Panc1 (cell line): ENCODE results near the gene DYRK3. TPM values are rescaled to one million over a fixed set of nuclear protein-coding genes. Genes with fewer than 3 reads are reported as not detected.

Experiments
- ATAC-seq: fragments of 200-7000 bp; cut with Tn5 transposase; 2 replicates; pipeline ENCODE4 v1.9.1; 2020; ENCODE audit warnings: mild to moderate bottlenecking, moderate library complexity
- BruUV-seq: library from RNA; stranded (reverse); fragments of 400-500 nt; replicated peaks from 2 replicates; lab custom pipeline; 2021; lab: Mats Ljungman, UMichigan
- CTCF ChIA-PET: fragments of 300-600 bp; sonication (Branson Sonifier 250); formaldehyde crosslinking; loops from one replicate; lab custom pipeline; 2022; ENCODE audit warnings: antibody characterized with exemption; lab: Charles Lee
- POLR2A ChIA-PET: fragments of 300-600 bp; sonication (Branson Sonifier 250); formaldehyde crosslinking; loops from one replicate; lab custom pipeline; 2022; ENCODE audit warnings: antibody characterized with exemption; lab: Charles Lee
- DNase-seq: peaks from one replicate; pipeline ENCODE4 v3.0.0-alpha.2; 2010; ENCODE audit warnings: low read depth, low spot score
- H3K27ac ChIP-seq: 2 replicates; pipeline ENCODE4 v1.5.1; 2011; ENCODE audit warnings: mild to moderate bottlenecking, low read length, inconsistent platforms
- H3K27me3 ChIP-seq: fragments of 200-500 bp; sonication (Bioruptor generic); 2 replicates; pipeline ENCODE4 v1.6.0; 2014; ENCODE audit warnings: low read length, inconsistent platforms; ENCODE audit not compliant: control insufficient read depth, insufficient read depth
- H3K36me3 ChIP-seq: fragments of 200-500 bp; sonication (Bioruptor generic); 2 replicates; pipeline ENCODE4 v1.5.1; 2014; ENCODE audit warnings: inconsistent platforms, mild to moderate bottlenecking, low read length, moderate library complexity; ENCODE audit not compliant: control insufficient read depth, insufficient read depth
- H3K4me1 ChIP-seq: 2 replicates; pipeline ENCODE4 v1.5.1; 2011; ENCODE audit warnings: inconsistent platforms, mild to moderate bottlenecking, low read length, moderate library complexity; ENCODE audit not compliant: control insufficient read depth, insufficient read depth
- H3K4me3 ChIP-seq, 2 experiments: 2 replicates each; pipeline ENCODE4 v1.5.1; 2011 to 2012; ENCODE audit warnings: low read depth in 2 of 2, low read length in 2 of 2, mild to moderate bottlenecking in 2 of 2, inconsistent platforms in 1 of 2, moderate library complexity in 1 of 2
- H3K9me3 ChIP-seq: fragments of 200-500 bp; sonication (Bioruptor generic); 2 replicates; pipeline ENCODE4 v1.5.1; 2014; ENCODE audit warnings: low read depth, mild to moderate bottlenecking, inconsistent platforms, low read length, moderate library complexity; ENCODE audit not compliant: control insufficient read depth, insufficient read depth
- POLR2AphosphoS5 ChIP-seq: IDR thresholded peaks from 2 replicates; pipeline ENCODE4 v1.6.1; 2012; ENCODE audit warnings: mild to moderate bottlenecking, low read depth, low read length, moderate library complexity
- SIN3A ChIP-seq: IDR thresholded peaks from 2 replicates; pipeline ENCODE4 v1.6.1; 2012; ENCODE audit warnings: low read depth, mild to moderate bottlenecking, low read length, moderate library complexity, borderline replicate concordance; ENCODE audit not compliant: insufficient read depth
- TCF7L2 ChIP-seq: IDR thresholded peaks from 2 replicates; pipeline ENCODE4 v1.6.1; 2011; ENCODE audit warnings: mild to moderate bottlenecking, low read depth, low read length, inconsistent platforms
- in situ Hi-C: cut with HindIII; loops from 2 replicates; pipeline ENCODE4 v1.10.0; 2016; ENCODE audit warnings: low sequenced_read_pairs, low pct_unique_long_range_greater_than_20kb
- intact Hi-C: fragments of 100-400 bp; cut with micrococcal nuclease; formaldehyde crosslinking; loops from one replicate; pipeline ENCODE4 v1.10.0; 2022; ENCODE audit not compliant: unreplicated experiment
- total RNA-seq: library from RNA; stranded (reverse); gene quantifications from one replicate; pipeline ENCODE4 v1.2.1, GENCODE V29; 2021; ENCODE audit not compliant: unreplicated experiment
- TF ChIP-seq, protein P1 (sequence below), 2 experiments: IDR thresholded peaks; 2 replicates each; pipeline ENCODE4 v1.6.1; 2011 to 2012; ENCODE audit warnings: low read depth in 2 of 2, control low read depth in 1 of 2, low read length in 1 of 2, mild to moderate bottlenecking in 1 of 2, moderate library complexity in 1 of 2; ENCODE audit not compliant: insufficient read depth in 1 of 2
- TF ChIP-seq, protein P2 (sequence below): fragments of 450-650 bp; IDR thresholded peaks from 2 replicates; pipeline ENCODE4 v1.5.1; 2017; ENCODE audit warnings: mild to moderate bottlenecking

Gene DYRK3
- total RNA-seq, 1 experiment from 2014 or later = 12.0 TPM

DNA sequence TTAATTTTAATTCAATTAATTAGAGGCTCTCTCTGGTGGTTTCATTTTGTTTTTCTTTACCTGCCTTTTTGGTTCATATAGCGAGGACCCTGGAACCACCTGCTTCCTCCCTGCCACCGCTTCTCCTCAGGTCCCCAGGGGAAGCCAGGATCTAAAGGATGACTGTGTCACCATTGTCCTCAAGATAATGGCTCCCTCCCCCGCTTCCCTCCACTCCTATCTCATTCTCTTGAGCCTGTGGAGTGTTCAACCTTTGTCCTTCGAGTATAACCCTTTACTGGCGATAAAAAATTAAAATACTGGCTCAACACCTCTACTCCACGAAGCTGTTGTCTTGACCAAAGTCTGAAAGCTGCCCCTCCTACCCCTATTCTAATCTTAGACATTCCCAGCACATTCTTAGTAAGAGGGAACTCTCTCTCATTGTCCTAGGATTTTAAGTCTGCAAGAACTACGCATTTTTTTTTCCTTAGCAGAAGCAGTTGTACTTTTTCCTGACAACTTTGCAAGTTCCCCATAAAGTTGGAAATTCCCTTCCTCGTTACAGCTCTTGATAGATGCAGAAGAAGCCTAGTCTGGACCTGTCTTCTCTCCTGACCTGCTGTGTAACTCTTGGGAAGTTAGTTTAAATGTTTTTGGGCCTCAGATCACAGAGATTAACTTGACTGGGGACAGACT lies 36.8 kb downstream of the DYRK3 start:
- H3K9me3 ChIP-seq = no peaks in the 10 kb centered on the region
- no peaks in the 10 kb centered on the region for H3K27me3 ChIP-seq
- DNase-seq = no peak
- intact Hi-C loops = no loop called here
- no TSS peak for BruUV-seq
- no peak overlapping the region for H3K27ac ChIP-seq
- no peaks in the 10 kb centered on the region for H3K36me3 ChIP-seq
- in situ Hi-C loops = no loop called here
- peaks cover 6% of the 10 kb centered on the region for H3K4me1 ChIP-seq
- ChIA-PET POLR2A (no interaction called here), CTCF (interaction anchor here (3.3 kb wide), 1 partner anchor 8 kb away, joined by 12 read pairs; no protein-coding TSS in a partner anchor)
- no peak overlapping the region for H3K4me3 ChIP-seq
- no peak for ATAC-seq
- TF ChIP-seq POLR2AphosphoS5 (no peak), SIN3A (no peak), TCF7L2 (no peak)
- TF ChIP-seq, protein P1, sequence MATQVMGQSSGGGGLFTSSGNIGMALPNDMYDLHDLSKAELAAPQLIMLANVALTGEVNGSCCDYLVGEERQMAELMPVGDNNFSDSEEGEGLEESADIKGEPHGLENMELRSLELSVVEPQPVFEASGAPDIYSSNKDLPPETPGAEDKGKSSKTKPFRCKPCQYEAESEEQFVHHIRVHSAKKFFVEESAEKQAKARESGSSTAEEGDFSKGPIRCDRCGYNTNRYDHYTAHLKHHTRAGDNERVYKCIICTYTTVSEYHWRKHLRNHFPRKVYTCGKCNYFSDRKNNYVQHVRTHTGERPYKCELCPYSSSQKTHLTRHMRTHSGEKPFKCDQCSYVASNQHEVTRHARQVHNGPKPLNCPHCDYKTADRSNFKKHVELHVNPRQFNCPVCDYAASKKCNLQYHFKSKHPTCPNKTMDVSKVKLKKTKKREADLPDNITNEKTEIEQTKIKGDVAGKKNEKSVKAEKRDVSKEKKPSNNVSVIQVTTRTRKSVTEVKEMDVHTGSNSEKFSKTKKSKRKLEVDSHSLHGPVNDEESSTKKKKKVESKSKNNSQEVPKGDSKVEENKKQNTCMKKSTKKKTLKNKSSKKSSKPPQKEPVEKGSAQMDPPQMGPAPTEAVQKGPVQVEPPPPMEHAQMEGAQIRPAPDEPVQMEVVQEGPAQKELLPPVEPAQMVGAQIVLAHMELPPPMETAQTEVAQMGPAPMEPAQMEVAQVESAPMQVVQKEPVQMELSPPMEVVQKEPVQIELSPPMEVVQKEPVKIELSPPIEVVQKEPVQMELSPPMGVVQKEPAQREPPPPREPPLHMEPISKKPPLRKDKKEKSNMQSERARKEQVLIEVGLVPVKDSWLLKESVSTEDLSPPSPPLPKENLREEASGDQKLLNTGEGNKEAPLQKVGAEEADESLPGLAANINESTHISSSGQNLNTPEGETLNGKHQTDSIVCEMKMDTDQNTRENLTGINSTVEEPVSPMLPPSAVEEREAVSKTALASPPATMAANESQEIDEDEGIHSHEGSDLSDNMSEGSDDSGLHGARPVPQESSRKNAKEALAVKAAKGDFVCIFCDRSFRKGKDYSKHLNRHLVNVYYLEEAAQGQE (IDR thresholded peaks at IDR 0.05; ENCODE audit: insufficient read depth in 1 of 2, low read depth in 2 of 2, low read length in 1 of 2) = no peak

DNA sequence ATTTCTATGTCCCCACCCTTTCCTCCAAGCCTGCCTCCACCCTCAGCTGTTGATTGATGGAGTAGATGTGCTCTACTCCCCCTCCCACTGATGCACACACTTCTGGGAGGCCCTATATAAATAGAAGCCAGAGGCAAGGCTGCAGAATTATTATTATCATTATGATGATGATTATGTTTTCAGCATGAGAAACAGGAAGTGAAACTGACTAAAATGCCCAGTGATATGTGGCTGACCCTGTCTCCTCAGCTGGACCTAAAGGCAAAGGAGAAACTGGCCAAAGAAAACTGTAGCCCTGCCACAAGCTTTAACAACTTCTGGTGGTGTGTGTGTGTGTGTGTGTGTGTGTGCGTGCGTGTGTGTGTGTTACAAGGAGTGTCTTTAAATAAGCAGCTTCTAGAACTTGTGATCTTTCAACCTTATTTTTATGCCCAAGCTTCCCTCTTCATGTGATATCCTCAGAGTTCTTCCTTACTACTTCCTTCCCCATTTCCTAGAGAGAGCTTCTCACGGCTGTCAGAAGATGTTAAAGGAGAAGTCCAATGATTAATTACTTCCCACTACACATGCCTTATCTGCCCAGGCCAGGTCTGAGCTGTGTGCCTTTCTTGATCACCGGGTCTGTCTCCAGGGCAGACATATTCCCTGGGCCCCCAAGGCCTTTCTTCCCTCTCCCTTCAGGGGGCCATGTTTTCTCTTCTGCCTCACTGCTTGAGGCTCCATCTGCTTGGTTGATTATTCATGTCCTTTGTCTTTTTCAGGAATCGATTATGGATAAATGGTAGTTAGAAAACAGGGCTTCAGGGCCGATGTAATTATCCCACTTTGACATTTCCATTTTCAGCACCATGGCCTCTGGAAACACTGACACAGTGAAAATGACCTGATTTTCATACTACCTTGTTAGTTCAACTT lies 37.8 kb downstream of the DYRK3 start:
- BruUV-seq = no TSS peak
- intact Hi-C loops (no loop called here), in situ Hi-C loops (no loop called here)
- Histone ChIP-seq H3K4me1 (peaks cover 6% of the 10 kb centered on the region), H3K9me3 (no peaks in the 10 kb centered on the region), H3K27ac (no peak overlapping the region), H3K4me3 (no peak overlapping the region), H3K36me3 (no peaks in the 10 kb centered on the region), H3K27me3 (no peaks in the 10 kb centered on the region)
- ChIA-PET CTCF (interaction anchor here (0.7 to 3.3 kb wide), 2 partner anchors 9 to 90 kb away, joined by 4 to 12 read pairs; no protein-coding TSS in a partner anchor), POLR2A (no interaction called here)
- DNase-seq = no peak
- TF ChIP-seq SIN3A (no peak), TCF7L2 (no peak), POLR2AphosphoS5 (no peak)
- TF ChIP-seq, protein P1 (IDR thresholded peaks at IDR 0.05; ENCODE audit: insufficient read depth in 1 of 2, low read depth in 2 of 2, low read length in 1 of 2) = no peak
- TF ChIP-seq, protein P2, sequence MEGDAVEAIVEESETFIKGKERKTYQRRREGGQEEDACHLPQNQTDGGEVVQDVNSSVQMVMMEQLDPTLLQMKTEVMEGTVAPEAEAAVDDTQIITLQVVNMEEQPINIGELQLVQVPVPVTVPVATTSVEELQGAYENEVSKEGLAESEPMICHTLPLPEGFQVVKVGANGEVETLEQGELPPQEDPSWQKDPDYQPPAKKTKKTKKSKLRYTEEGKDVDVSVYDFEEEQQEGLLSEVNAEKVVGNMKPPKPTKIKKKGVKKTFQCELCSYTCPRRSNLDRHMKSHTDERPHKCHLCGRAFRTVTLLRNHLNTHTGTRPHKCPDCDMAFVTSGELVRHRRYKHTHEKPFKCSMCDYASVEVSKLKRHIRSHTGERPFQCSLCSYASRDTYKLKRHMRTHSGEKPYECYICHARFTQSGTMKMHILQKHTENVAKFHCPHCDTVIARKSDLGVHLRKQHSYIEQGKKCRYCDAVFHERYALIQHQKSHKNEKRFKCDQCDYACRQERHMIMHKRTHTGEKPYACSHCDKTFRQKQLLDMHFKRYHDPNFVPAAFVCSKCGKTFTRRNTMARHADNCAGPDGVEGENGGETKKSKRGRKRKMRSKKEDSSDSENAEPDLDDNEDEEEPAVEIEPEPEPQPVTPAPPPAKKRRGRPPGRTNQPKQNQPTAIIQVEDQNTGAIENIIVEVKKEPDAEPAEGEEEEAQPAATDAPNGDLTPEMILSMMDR = no peak
- no peak for ATAC-seq
